ENCODE results near the gene TEKTIP1.
"Not testable (repeated sequence)": the region's sequence is repeated elsewhere in the genome, so short reads cannot be mapped to it uniquely, and the experiment has no call there.

The TEKTIP1 gene

DNA sequence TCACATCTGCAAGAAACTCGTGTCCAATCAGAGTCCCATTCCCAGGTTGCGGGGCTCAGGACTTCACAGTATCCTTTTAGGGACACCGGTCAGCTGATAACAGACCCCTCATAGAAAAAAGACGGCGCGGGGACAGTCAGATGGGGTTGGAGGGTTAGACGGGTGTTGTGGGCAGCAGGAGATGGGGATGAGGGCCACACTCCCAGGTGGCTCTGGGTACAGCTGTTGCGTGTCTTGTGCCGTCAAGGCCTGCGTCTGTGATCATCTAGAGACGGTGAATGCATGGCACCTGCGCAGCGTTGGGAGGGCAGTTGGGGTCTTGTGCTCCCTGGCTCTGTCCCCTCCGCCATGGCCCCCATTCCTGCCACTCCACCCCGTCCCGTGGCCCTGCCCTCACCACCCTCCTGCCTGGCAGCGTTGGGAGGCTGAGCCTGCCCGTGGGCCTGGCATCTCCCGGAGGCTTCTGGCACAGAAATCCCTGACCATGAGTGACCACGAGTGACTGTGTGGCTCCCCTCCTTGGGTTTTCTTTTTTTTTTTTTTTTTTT lies 14.0 kb upstream of the TEKTIP1 start:
- ATAC-seq = no peak
- no peaks in the 10 kb centered on the region for H3K9me3 Mint-ChIP-seq
- no peak overlapping the region for H3K27ac Mint-ChIP-seq
- no peak overlapping the region for H3K4me3 Mint-ChIP-seq
- no peak for DNase-seq
- peaks cover 6% of the 10 kb centered on the region for H3K36me3 Mint-ChIP-seq (ENCODE audit: low read depth)
- no peaks in the 10 kb centered on the region for H3K27me3 Mint-ChIP-seq
- H3K4me1 Mint-ChIP-seq = peaks cover 2% of the 10 kb centered on the region

DNA sequence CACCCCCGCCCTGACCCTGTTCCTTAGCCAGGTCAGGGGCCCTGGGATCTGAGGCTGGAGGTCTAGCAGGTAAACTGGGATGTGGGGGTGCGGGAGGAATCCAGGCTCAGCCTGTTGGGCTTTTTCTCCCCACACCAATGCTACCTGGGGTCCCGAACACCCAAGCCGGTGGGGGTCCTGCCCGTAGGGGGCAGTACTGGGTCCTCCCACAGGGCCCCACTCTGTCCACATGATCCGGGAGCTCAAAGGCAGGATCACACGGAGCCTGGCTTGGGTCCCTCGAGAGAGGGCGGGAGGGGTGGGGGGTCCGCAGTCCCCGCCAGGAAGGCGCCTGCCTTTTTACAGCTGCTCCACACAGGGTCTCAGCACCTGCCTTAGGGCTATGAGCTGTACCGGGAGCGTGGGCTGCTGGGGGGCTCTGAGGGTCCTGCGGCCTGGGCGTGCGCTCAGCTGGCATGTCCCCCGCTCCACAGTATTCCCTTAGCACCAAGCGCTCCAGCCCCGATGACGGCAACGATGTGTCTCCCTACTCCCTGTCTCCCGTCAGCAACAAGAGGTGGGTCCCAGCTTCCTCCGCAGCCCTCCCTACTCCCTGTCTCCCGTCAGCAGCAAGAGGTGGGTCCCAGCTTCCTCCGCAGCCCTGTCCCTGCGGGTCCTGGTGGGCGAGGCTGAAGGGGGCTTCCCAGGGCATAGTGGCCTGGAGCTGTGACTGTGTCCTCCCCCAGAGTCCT lies 12.3 kb upstream of the TEKTIP1 start:
- no peaks in the 10 kb centered on the region for H3K27me3 Mint-ChIP-seq
- H3K36me3 Mint-ChIP-seq (ENCODE audit: low read depth) = peaks cover 8% of the 10 kb centered on the region
- DNase-seq (no peak), ATAC-seq (no peak)
- H3K4me3 Mint-ChIP-seq = no peak overlapping the region
- no peaks in the 10 kb centered on the region for H3K9me3 Mint-ChIP-seq
- H3K27ac Mint-ChIP-seq = no peak overlapping the region
- no peaks in the 10 kb centered on the region for H3K4me1 Mint-ChIP-seq

DNA sequence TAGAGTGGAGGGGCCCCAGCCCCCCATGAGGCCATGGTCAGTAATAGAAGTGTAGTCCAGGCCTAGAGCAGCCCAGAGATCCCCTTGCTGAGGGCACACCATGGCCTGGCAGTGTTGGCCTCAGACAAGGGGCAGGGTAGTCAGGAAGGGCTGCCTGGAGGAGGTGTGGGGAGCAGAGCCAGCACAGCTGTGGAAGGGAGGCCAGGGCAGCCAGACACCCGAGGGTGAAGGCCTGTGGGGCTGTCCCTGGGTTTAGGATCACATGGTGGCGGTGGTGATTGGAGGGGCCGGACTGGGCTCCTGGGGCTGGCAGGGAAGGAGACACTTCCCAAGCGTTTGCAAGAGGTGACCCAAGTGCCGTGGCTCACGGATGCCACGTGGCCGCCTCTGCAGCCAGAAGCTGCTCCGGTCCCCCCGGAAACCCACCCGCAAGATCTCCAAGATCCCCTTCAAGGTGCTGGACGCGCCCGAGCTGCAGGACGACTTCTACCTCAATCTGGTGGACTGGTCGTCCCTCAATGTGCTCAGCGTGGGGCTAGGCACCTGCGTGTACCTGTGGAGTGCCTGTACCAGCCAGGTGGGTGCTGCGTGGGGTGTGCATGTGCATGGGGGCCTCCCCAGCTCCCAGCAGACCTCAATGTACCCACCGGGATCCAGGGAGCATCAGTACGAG lies 11.6 kb upstream of the TEKTIP1 start:
- H3K27me3 Mint-ChIP-seq = no peaks in the 10 kb centered on the region

DNA sequence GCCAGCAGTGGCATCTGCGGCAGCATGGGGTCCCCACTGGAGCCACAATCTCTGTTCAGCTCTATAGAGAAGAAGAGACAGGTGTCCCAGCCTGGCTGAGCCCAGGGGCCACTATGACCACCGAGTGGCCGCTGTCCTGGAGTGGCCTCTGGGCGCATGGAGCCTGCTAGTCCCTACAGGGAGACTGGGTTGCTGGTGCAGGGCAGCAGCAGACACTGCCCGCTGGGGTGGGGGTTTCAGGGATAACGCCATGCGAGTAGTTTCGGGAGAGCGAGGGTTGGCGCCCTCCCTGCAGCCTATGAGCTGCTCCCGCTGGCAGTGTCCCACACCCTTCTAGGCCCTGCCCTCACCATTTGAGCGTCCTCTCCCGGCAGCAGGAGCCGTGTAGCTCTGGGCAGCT lies 10.9 kb upstream of the TEKTIP1 start:
- ATAC-seq (no peak), DNase-seq (no peak)
- peaks cover 8% of the 10 kb centered on the region for H3K36me3 Mint-ChIP-seq (ENCODE audit: low read depth)
- H3K27me3 Mint-ChIP-seq = no peaks in the 10 kb centered on the region
- H3K27ac Mint-ChIP-seq = no peak overlapping the region
- H3K4me3 Mint-ChIP-seq = no peak overlapping the region
- no peaks in the 10 kb centered on the region for H3K9me3 Mint-ChIP-seq
- no peaks in the 10 kb centered on the region for H3K4me1 Mint-ChIP-seq

More for the DNA sequence above, 11.6 kb upstream of the TEKTIP1 start:
- Mint-ChIP-seq H3K36me3 (ENCODE audit: low read depth) (peaks cover 8% of the 10 kb centered on the region), H3K27ac (no peak overlapping the region), H3K4me3 (no peak overlapping the region), H3K4me1 (no peaks in the 10 kb centered on the region), H3K9me3 (no peaks in the 10 kb centered on the region)
- DNase-seq = no peak
- ATAC-seq = no peak

DNA sequence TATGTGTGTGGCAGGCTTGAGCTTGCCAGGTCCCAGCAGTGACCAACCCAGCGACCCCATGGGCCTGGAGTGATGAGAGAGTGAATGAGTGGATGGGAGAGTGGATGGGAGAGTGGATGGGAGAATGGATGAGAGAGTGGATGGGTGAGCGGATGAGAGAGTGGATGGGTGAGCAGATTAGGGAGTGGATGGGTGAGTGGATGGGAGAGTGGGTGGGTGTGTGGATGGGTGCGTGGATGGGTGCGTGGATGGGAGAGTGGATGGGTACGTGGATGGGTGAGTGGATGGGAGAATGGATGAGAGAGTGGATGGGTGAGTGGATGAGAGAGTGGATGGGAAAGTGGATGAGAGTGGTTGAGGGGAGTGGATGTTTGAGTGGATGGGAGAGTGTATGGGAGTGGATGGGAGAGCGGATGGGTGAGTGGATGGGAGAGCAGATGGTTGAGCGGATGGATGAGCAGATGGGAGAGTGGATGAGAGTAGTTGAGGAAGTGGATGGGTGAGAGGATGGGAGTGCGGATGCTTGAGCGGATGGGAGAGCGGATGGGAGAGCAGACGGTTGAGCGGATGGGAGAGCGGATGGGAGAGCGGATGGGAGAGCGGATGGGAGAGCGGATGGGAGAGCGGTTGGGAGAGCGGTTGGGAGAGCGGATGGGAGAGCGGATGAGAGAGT lies 10.3 kb upstream of the TEKTIP1 start:
- H3K27ac Mint-ChIP-seq = no peak overlapping the region
- no peaks in the 10 kb centered on the region for H3K9me3 Mint-ChIP-seq
- ATAC-seq (no peak), DNase-seq (no peak)
- H3K36me3 Mint-ChIP-seq (ENCODE audit: low read depth) = peaks cover 9% of the 10 kb centered on the region
- no peaks in the 10 kb centered on the region for H3K4me1 Mint-ChIP-seq
- no peaks in the 10 kb centered on the region for H3K27me3 Mint-ChIP-seq
- H3K4me3 Mint-ChIP-seq = no peak overlapping the region

DNA sequence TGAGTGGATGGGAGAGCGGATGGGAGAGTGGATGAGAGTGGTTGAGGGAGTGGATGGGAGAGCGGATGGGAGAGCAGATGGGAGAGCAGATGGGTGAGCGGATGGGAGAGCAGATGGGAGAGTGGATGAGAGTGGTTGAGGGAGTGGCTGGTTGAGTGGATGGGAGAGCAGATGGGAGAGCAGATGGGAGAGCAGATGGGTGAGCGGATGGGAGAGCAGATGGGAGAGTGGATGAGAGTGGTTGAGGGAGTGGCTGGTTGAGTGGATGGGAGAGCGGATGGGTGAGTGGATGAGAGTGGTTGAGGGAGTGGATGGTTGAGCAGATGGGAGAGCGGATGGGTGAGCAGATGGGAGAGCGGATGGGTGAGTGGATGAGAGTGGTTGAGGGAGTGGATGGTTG lies 9.7 kb upstream of the TEKTIP1 start:
- not testable (repeated sequence) for DNase-seq; H3K4me3 Mint-ChIP-seq; ATAC-seq; H3K9me3 Mint-ChIP-seq; H3K36me3 Mint-ChIP-seq (ENCODE audit: low read depth); H3K4me1 Mint-ChIP-seq; H3K27me3 Mint-ChIP-seq; H3K27ac Mint-ChIP-seq

DNA sequence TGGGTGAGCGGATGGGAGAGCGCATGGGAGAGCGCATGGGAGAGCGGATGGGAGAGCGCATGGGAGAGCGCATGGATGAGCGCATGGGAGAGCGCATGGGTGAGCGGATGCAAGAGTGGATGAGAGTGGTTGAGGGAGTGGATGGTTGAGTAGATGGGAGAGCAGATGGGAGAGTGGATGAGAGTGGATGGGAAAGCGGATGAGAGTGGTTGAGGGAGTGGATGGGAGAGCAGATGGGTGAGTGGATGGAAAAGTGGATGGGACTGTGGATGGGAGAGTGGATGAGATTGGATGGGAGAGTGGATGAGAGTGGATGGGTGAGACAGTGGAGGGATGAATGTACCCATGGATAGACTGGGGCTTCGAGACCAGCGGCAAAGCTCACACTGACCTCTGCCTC lies 8.6 kb upstream of the TEKTIP1 start:
- Mint-ChIP-seq H3K4me1 (no peaks in the 10 kb centered on the region), H3K9me3 (no peaks in the 10 kb centered on the region), H3K27ac (no peak overlapping the region), H3K4me3 (no peak overlapping the region), H3K36me3 (ENCODE audit: low read depth) (peaks cover 9% of the 10 kb centered on the region), H3K27me3 (no peaks in the 10 kb centered on the region)
- no peak for ATAC-seq
- no peak for DNase-seq

DNA sequence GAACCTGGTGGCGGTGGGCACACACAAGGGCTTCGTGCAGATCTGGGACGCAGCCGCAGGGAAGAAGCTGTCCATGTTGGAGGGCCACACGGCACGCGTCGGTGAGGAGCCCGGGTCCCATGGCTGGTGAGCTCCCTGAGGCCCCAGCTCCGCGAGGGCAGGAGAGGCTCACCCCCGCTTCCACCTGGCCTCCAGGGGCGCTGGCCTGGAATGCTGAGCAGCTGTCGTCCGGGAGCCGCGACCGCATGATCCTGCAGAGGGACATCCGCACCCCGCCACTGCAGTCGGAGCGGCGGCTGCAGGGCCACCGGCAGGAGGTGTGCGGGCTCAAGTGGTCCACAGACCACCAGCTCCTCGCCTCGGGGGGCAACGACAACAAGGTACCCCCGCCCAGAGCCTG lies 7.3 kb upstream of the TEKTIP1 start:
- DNase-seq (no peak), ATAC-seq (no peak)
- no peak overlapping the region for H3K4me3 Mint-ChIP-seq
- no peaks in the 10 kb centered on the region for H3K4me1 Mint-ChIP-seq
- peaks cover 9% of the 10 kb centered on the region for H3K36me3 Mint-ChIP-seq (ENCODE audit: low read depth)
- H3K9me3 Mint-ChIP-seq = no peaks in the 10 kb centered on the region
- no peak overlapping the region for H3K27ac Mint-ChIP-seq
- H3K27me3 Mint-ChIP-seq = no peaks in the 10 kb centered on the region

DNA sequence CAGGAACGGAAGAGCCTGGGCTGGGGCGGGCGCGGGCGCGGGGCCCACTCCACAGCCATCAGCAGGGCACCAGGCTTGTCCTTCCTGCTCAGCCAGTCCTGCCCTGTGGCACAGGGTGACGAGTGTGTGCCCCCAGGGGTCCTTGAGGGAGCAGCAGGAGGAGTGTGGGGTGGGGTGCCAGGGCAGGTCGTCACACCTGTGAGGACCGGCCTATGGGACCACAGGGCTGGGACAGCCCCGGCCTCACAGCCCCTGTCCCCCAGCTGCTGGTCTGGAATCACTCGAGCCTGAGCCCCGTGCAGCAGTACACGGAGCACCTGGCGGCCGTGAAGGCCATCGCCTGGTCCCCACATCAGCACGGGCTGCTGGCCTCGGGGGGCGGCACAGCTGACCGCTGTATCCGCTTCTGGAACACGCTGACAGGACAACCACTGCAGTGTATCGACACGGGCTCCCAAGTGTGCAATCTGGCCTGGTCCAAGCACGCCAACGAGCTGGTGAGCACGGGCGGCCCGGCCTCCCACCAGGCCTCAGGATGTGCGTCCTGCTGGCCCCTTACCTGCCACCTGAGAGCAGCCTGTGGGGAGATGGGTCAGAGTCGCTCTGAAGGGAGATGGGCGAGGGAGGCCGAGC lies 6.7 kb upstream of the TEKTIP1 start:
- Mint-ChIP-seq H3K36me3 (ENCODE audit: low read depth) (peaks cover 7% of the 10 kb centered on the region), H3K27ac (no peak overlapping the region), H3K27me3 (no peaks in the 10 kb centered on the region), H3K9me3 (no peaks in the 10 kb centered on the region), H3K4me3 (no peak overlapping the region), H3K4me1 (no peaks in the 10 kb centered on the region)
- DNase-seq (no peak), ATAC-seq (no peak)

DNA sequence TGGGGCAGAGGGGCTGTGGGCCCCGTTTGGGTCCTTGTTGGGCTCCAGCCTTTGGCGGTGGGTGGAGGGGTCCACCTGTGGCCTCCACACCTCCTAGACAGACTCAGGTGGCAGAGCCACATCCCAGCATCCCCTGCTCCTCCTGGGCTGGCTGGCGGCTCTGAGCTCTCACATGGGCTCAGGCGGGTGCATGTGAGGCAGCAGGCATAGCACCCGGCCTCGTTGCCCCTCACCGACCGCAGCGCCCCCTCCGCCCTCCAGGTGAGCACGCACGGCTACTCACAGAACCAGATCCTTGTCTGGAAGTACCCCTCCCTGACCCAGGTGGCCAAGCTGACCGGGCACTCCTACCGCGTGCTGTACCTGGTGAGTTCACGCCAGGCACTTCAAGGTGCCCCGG lies 5.9 kb upstream of the TEKTIP1 start:
- H3K27ac Mint-ChIP-seq = no peak overlapping the region
- H3K9me3 Mint-ChIP-seq = no peaks in the 10 kb centered on the region
- no peaks in the 10 kb centered on the region for H3K4me1 Mint-ChIP-seq
- no peak for ATAC-seq
- H3K27me3 Mint-ChIP-seq = no peaks in the 10 kb centered on the region
- DNase-seq = no peak
- no peak overlapping the region for H3K4me3 Mint-ChIP-seq
- peaks cover 7% of the 10 kb centered on the region for H3K36me3 Mint-ChIP-seq (ENCODE audit: low read depth)

DNA sequence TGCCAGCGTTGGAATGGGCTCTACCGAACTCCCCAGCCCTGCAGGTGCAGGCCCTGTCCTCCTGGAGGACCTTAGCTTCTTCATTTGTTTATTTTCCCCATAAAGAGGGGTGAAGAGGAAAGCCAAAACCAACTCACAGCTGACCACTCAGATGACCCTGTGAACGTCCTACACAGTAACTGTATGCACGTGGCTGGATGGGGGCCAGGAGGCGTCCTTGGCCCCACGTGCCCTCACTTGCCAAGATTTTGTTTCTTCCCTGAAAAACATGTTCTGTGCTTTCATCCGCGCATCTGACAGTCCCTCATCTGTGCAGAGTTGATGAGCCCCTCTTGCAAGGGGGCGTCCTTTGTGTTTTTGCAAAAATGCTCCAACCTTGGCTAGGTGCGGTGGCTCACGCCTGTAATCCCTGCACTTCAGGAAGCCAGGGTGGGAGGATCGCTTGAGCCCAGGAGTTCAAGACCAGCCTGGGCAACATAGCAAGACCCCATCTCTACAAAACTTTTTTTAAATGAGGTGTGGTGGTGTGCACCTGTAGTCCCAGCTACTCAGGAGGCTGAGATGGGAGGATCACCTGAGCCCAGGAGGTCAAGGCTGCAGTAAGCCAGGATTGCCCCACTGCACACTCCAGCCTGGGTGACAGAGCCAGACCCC lies 5.3 kb upstream of the TEKTIP1 start:
- no peaks in the 10 kb centered on the region for H3K9me3 Mint-ChIP-seq
- no peak for DNase-seq

DNA sequence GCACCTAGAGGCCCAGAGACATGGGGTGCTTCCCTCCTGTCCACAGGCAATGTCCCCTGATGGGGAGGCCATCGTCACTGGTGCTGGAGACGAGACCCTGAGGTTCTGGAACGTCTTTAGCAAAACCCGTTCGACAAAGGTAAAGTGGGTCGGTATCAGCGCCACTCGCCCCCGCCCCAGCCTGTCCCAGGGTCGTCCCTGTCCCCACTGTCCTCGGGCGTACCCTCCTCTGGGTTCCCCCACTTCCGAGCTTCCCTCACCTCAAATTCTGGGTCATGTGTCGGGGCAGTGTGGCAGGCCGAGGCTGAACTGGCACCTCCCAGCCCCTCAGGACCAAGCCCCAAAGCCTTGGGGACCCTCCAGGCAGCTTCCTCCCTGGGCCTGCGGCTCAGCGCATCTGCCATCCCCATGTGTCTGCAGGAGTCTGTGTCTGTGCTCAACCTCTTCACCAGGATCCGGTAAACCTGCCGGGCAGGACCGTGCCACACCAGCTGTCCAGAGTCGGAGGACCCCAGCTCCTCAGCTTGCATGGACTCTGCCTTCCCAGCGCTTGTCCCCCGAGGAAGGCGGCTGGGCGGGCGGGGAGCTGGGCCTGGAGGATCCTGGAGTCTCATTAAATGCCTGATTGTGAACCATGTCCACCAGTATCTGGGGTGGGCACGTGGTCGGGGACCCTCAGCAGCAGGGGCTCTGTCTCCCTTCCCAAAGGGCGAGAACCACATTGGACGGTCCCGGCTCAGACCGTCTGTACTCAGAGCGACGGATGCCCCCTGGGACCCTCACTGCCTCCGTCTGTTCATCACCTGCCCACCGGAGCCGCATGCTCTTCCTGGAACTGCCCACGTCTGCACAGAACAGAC lies 4.4 kb upstream of the TEKTIP1 start:
- no peaks in the 10 kb centered on the region for H3K27me3 Mint-ChIP-seq
- H3K9me3 Mint-ChIP-seq = no peaks in the 10 kb centered on the region
- H3K4me1 Mint-ChIP-seq = no peaks in the 10 kb centered on the region
- H3K4me3 Mint-ChIP-seq = no peak overlapping the region
- H3K36me3 Mint-ChIP-seq (ENCODE audit: low read depth) = peaks cover 8% of the 10 kb centered on the region
- no peak for DNase-seq
- no peak for ATAC-seq
- H3K27ac Mint-ChIP-seq = no peak overlapping the region

More for the DNA sequence above, 5.3 kb upstream of the TEKTIP1 start:
- Mint-ChIP-seq H3K4me1 (no peaks in the 10 kb centered on the region), H3K4me3 (no peak overlapping the region), H3K27ac (no peak overlapping the region), H3K27me3 (no peaks in the 10 kb centered on the region), H3K36me3 (ENCODE audit: low read depth) (peaks cover 7% of the 10 kb centered on the region)
- ATAC-seq = no peak

DNA sequence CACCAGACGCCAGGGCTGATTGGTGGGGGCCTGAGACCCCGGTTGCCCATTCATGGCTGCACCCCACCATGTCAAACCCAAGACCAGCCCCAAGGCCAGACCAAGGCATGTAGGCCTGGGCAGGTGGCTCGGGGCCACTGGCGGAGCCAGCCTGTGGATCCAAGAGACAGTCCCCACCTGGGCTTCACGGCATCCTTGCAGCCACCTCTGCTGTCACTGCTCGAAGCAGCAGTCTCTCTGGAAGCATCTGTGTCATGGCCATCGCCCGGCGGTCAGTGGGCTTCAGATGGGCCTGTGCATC lies 3.8 kb upstream of the TEKTIP1 start:
- Mint-ChIP-seq H3K36me3 (ENCODE audit: low read depth) (peaks cover 12% of the 10 kb centered on the region), H3K4me1 (no peaks in the 10 kb centered on the region), H3K27me3 (no peaks in the 10 kb centered on the region), H3K9me3 (no peaks in the 10 kb centered on the region), H3K27ac (no peak overlapping the region), H3K4me3 (no peak overlapping the region)
- DNase-seq (no peak), ATAC-seq (no peak)

DNA sequence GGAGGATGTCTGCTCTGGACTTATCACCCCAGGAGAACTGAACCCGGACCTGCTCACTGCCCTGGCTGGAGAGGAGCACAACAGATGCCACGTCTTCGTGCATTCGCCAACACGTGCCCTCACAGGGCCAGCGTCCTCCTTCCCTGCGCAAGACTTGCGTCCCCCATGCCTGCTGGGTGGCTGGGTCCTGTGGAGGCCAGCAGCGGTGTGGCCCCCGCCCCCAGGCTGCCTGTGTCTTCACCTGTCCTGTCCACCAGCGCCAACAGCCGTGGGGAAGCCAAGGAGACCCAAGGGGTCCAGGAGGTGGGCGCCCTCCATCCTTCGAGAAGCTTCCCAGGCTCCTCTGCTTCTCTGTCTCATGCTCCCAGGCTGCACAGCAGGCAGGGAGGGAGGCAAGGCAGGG lies 3.4 kb upstream of the TEKTIP1 start:
- Mint-ChIP-seq H3K27ac (no peak overlapping the region), H3K27me3 (no peaks in the 10 kb centered on the region), H3K9me3 (no peaks in the 10 kb centered on the region), H3K4me3 (no peak overlapping the region), H3K4me1 (no peaks in the 10 kb centered on the region), H3K36me3 (ENCODE audit: low read depth) (peaks cover 12% of the 10 kb centered on the region)
- DNase-seq (no peak), ATAC-seq (no peak)
